H1 (cell line): ENCODE measurements around the gene TESMIN. TPM values are rescaled to one million over a fixed set of nuclear protein-coding genes. Genes with fewer than 3 reads are reported as not detected.

Experiments used
- CHD7 ChIP-seq: fragments of 300-600 bp; sonication (generic); IDR thresholded peaks from 2 replicates; pipeline ENCODE4 v1.7.1; 2012; ENCODE audit warnings: low read length, moderate library complexity, mild to moderate bottlenecking, inconsistent platforms; ENCODE audit not compliant: insufficient replicate concordance
- CTBP2 ChIP-seq: IDR thresholded peaks from 2 replicates; pipeline ENCODE4 v1.7.0; 2011; ENCODE audit warnings: borderline replicate concordance, mild to moderate bottlenecking, moderate library complexity, mixed read lengths, low read length; ENCODE audit not compliant: insufficient read depth, insufficient read length
- KDM5A ChIP-seq: fragments of 200-600 bp; IDR thresholded peaks from 2 replicates; pipeline ENCODE4 v1.7.1; 2012; ENCODE audit warnings: mild to moderate bottlenecking, low read length, inconsistent platforms, mixed read lengths
- SRF ChIP-seq: IDR thresholded peaks from 2 replicates; pipeline ENCODE4 v1.6.1; 2011; ENCODE audit warnings: mild to moderate bottlenecking, low read depth, low read length, moderate library complexity
- ZNF274 ChIP-seq: IDR thresholded peaks from 2 replicates; pipeline ENCODE4 v1.7.0; 2012; ENCODE audit warnings: low read length, borderline replicate concordance; ENCODE audit errors: extremely low read depth
- polyA plus RNA-seq, 7 experiments: library from polyadenylated mRNA; depleted of rRNA in 3 of 7; stranded (reverse) in 5 of 7; unstranded in 2 of 7; fragments of >200 nt in 5 of 7; fragments of 200-250 nt in 2 of 7; gene quantifications; 1 replicate in 5 of 7; 2 replicates in 1 of 7; 4 replicates in 1 of 7; pipeline versions ENCODE4 v1.2.1 to v1.2.3, GENCODE V29; 2011 to 2013; ENCODE audit warnings: missing spikeins in 2 of 7, mixed read lengths in 2 of 7
- total RNA-seq: library from RNA; stranded (reverse); fragmentation: NEBNext Ultra II Directional; extraction: Animal tissue kit (Norgen Biotek cat#: 25700); gene quantifications from 2 replicates; pipeline ENCODE4 v1.2.1, GENCODE V29; 2021
- TF ChIP-seq, protein P1 (sequence below), 3 experiments: IDR thresholded peaks; 1 replicate in 2 of 3; 2 replicates in 1 of 3; pipeline versions ENCODE4 v1.5.1 to v1.6.1; 2011; ENCODE audit warnings: low read length in 3 of 3, mild to moderate bottlenecking in 3 of 3, inconsistent platforms in 2 of 3, low read depth in 1 of 3, moderate library complexity in 1 of 3; ENCODE audit not compliant: insufficient read depth in 1 of 3; ENCODE audit errors: control extremely low read depth in 1 of 3

TESMIN gene
- total and polyA plus RNA-seq, 2 of the 8 experiments (the other 6 are each of a cell fraction or from before 2014, with no cell fraction given) = 22.6 to 61.1 TPM

DNA sequence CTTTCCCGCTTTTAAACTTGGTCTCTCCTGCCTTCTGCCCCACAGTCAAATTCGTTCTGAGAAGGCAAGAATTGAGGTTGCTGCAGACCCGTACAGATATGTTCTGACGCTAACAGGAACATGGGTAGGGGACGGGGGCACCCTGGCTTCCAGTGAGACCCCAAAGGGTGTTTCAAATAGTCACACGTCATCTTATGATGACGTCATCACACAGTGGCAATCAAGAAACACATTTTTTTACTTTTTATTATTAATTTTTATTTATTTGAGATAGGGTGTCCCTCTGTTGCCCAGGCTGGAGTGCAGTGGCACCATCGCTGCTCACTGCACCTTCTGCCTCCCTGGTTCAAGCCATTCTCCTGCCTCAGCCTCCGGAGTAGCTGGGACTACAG lies 22.9 kb upstream of the TESMIN start (continued):
- no peak for TF ChIP-seq CHD7
- TF ChIP-seq CTBP2 = no peak
- no peak for TF ChIP-seq KDM5A
- no peak for TF ChIP-seq SRF
- TF ChIP-seq, protein P1, sequence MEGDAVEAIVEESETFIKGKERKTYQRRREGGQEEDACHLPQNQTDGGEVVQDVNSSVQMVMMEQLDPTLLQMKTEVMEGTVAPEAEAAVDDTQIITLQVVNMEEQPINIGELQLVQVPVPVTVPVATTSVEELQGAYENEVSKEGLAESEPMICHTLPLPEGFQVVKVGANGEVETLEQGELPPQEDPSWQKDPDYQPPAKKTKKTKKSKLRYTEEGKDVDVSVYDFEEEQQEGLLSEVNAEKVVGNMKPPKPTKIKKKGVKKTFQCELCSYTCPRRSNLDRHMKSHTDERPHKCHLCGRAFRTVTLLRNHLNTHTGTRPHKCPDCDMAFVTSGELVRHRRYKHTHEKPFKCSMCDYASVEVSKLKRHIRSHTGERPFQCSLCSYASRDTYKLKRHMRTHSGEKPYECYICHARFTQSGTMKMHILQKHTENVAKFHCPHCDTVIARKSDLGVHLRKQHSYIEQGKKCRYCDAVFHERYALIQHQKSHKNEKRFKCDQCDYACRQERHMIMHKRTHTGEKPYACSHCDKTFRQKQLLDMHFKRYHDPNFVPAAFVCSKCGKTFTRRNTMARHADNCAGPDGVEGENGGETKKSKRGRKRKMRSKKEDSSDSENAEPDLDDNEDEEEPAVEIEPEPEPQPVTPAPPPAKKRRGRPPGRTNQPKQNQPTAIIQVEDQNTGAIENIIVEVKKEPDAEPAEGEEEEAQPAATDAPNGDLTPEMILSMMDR (IDR thresholded peaks at IDR 0.05; ENCODE audit: control extremely low read depth in 1 of 3, insufficient read depth in 1 of 3, low read depth in 1 of 3, low read length in 3 of 3) = no peak
- no peak for TF ChIP-seq ZNF274
- TF ChIP-seq, all 59 proteins: peak for 0
